K562 (cell line): ENCODE data around the gene ANKRD11. TPM values are rescaled to one million over a fixed set of nuclear protein-coding genes. Genes with fewer than 3 reads are reported as not detected.
A peak's percentile ranks its signal among the peaks of the same experiment; 100 is the strongest.

ENCODE experiments used
- ATAC-seq: fragments of 200-7000 bp; cut with Tn5 transposase; 3 replicates; pipeline ENCODE4 v1.9.1; 2020; ENCODE audit warnings: moderate library complexity
- BruUV-seq: library from RNA; stranded (reverse); fragments of 400-500 nt; replicated peaks from 2 replicates; lab custom pipeline; 2021; lab: Mats Ljungman, UMichigan
- CTCF ChIA-PET: fragments of 300-600 bp; formaldehyde crosslinking; extraction: SDS; loops from one replicate; lab custom pipeline; 2021; ENCODE audit warnings: low intra/inter-chr PET ratio; lab: Yijun Ruan, JAX
- POLR2A ChIA-PET: fragments of 300-600, 350-650 bp; sonication (Branson Sonifier 250); formaldehyde crosslinking; extraction: SDS; loops from one replicate; lab custom pipeline; 2021; ENCODE audit warnings: antibody characterized with exemption, inconsistent platforms; lab: Yijun Ruan, JAX
- DNase-seq, 4 experiments: peaks; one replicate each; pipeline versions ENCODE4 v3.0.0 to v3.0.0-alpha.2; 2011 to 2018; ENCODE audit warnings: low spot score in 3 of 4, mixed read lengths in 3 of 4; ENCODE audit errors: extremely low read depth in 1 of 4
- FAIRE-seq: peaks from 2 replicates; lab custom pipeline; 2011; peaks lifted over from hg19 to GRCh38; lab: Jason Lieb, UNC
- H2AFZ ChIP-seq: 2 replicates; pipeline ENCODE4 v1.6.0; 2011; ENCODE audit warnings: low read depth, low read length, control low read depth, inconsistent platforms
- H3K27ac ChIP-seq: fragments of 200-600 bp; 3 replicates; pipeline ENCODE4 v1.8.0; 2011; ENCODE audit warnings: low read depth, mild to moderate bottlenecking, control low read depth, inconsistent platforms, low read length, moderate library complexity, mixed read lengths; ENCODE audit errors: extremely low read depth
- H3K27me3 ChIP-seq, 2 experiments: fragments of 300-600 bp in 1 of 2; 2 replicates in 1 of 2; 3 replicates in 1 of 2; pipeline versions ENCODE4 v1.6.0 to v1.8.0; 2011; ENCODE audit warnings: inconsistent platforms in 2 of 2, low read length in 2 of 2, mild to moderate bottlenecking in 1 of 2, mixed read lengths in 1 of 2, moderate library complexity in 1 of 2; ENCODE audit not compliant: control insufficient read depth in 2 of 2, insufficient read depth in 2 of 2
- H3K36me3 ChIP-seq: fragments of 300-600 bp; 3 replicates; pipeline ENCODE4 v1.8.0; 2011; ENCODE audit warnings: mild to moderate bottlenecking, low read length, inconsistent platforms; ENCODE audit not compliant: control insufficient read depth, insufficient read depth
- H3K4me1 ChIP-seq, 2 experiments: fragments of 200-600 bp in 1 of 2; replicated peaks in 1 of 2; 2 replicates in 1 of 2; 3 replicates in 1 of 2; pipeline versions ENCODE4 v1.5.1 to v1.8.0; 2011; ENCODE audit warnings: inconsistent platforms in 2 of 2, low read length in 2 of 2, mild to moderate bottlenecking in 1 of 2, mixed read lengths in 1 of 2, moderate library complexity in 1 of 2; ENCODE audit not compliant: control insufficient read depth in 2 of 2, insufficient read depth in 2 of 2
- H3K4me2 ChIP-seq: 2 replicates; pipeline ENCODE4 v1.6.1; 2011; ENCODE audit warnings: low read length, control low read depth, inconsistent platforms, mixed read lengths; ENCODE audit not compliant: insufficient read depth
- H3K4me3 ChIP-seq: fragments of 200-600 bp; sonication (generic), shearing (Covaris generic); 2 replicates; pipeline ENCODE4 v1.5.1; 2016; ENCODE audit warnings: control low read depth, inconsistent platforms
- H3K79me2 ChIP-seq: fragments of 200-600 bp; 3 replicates; pipeline ENCODE4 v1.8.0; 2011; ENCODE audit warnings: low read length, inconsistent platforms; ENCODE audit not compliant: control insufficient read depth, insufficient read depth
- H3K9ac ChIP-seq, 2 experiments: 2 replicates each; pipeline versions ENCODE4 v1.6.0 to v1.6.1; 2011; ENCODE audit warnings: low read depth in 2 of 2, low read length in 2 of 2, control low read depth in 1 of 2, inconsistent platforms in 1 of 2, mild to moderate bottlenecking in 1 of 2, mixed read lengths in 1 of 2; ENCODE audit not compliant: insufficient read depth in 1 of 2
- H3K9me1 ChIP-seq: one replicate; pipeline ENCODE4 v1.6.0; 2011; ENCODE audit warnings: inconsistent platforms, mild to moderate bottlenecking, low read length, moderate library complexity; ENCODE audit not compliant: control insufficient read depth, insufficient read depth
- H3K9me3 ChIP-seq: replicated peaks from 2 replicates; pipeline ENCODE4 v1.5.1; 2011; ENCODE audit warnings: low read depth, low read length, inconsistent platforms; ENCODE audit not compliant: control insufficient read depth, insufficient read depth
- H4K20me1 ChIP-seq: replicated peaks from 2 replicates; pipeline ENCODE4 v1.6.1; 2011; ENCODE audit warnings: low read length, inconsistent platforms, mixed read lengths; ENCODE audit not compliant: control insufficient read depth, insufficient read depth
- PHF20 ChIP-seq: fragments of 450-650 bp; IDR thresholded peaks from 2 replicates; pipeline ENCODE4 v1.6.1; 2018; ENCODE audit not compliant: partially characterized antibody
- PRDM10 ChIP-seq: fragments of 450-650 bp; IDR thresholded peaks from 2 replicates; pipeline ENCODE4 v1.6.1; 2018; ENCODE audit not compliant: partially characterized antibody
- WGBS: fragments of 100-300 bp; shearing (Covaris generic); methylation state at CpG from one replicate; pipeline ENCODE4 v1.1.6; 2016; ENCODE audit warnings: low coverage, mixed read lengths; ENCODE audit not compliant: insufficient coverage; ENCODE audit errors: missing lambda C conversion rate; 5-methylcytosine and 5-hydroxymethylcytosine counted together
- in situ Hi-C: fragments of 300-500 bp; cut with MboI; formaldehyde crosslinking; loops from 4 replicates; pipeline ENCODE4 v1.15.0; 2018; ENCODE audit warnings: inconsistent platforms, mixed read lengths
- intact Hi-C: fragments of 100-400 bp; cut with micrococcal nuclease; formaldehyde crosslinking; loops from 2 replicates; pipeline ENCODE4 v1.14.2; 2022
- polyA plus RNA-seq, 8 experiments: library from polyadenylated mRNA; depleted of rRNA in 4 of 8; stranded (reverse) in 5 of 8; unstranded in 3 of 8; fragments of >200 nt; fragmentation: Nextera tagmentation in 2 of 8; fragmentation: Illumina TruSeq in 1 of 8; extraction: Ambion mirVana in 2 of 8; extraction: Trizol in 1 of 8; gene quantifications; 2 replicates each; pipeline versions ENCODE4 v1.2.1 to v1.2.3, GENCODE V29; 2011 to 2014; ENCODE audit warnings: inconsistent platforms in 1 of 8, missing spikeins in 1 of 8
- total RNA-seq, 7 experiments: library from RNA; depleted of rRNA in 6 of 7; stranded (reverse); fragments of >200 nt in 6 of 7; fragmentation: Illumina TruSeq in 2 of 7; extraction: Trizol in 2 of 7; gene quantifications; 2 replicates each; pipeline versions ENCODE4 v1.2.1 to v1.2.3, GENCODE V29; 2011 to 2021; ENCODE audit warnings: low replicate concordance in 1 of 7

Gene ANKRD11
- total and polyA plus RNA-seq, 9 of the 15 experiments (the other 6 are each of a cell fraction or from before 2014, with no cell fraction given), result 4.7 to 126 (median 31.7) TPM

- H2AFZ ChIP-seq, result no peak overlapping the region
- intact Hi-C loops (no loop called here), in situ Hi-C loops (no loop called here)
- H3K27me3 ChIP-seq, result no peaks in the 10 kb centered on the region
- H3K9me1 ChIP-seq, result peaks cover 20% of the 10 kb centered on the region
- POLR2A ChIA-PET, result no interaction called here
- WGBS, result 82% methylated on average over 4 of the region's 4 CpGs
- no peak overlapping the region for H3K4me2 ChIP-seq
- ATAC-seq, result no peak
- no peak overlapping the region for H3K9ac ChIP-seq
- CTCF ChIA-PET, result no interaction called here
- BruUV-seq, result no TSS peak
- no peak for FAIRE-seq
- H3K4me1 ChIP-seq, result peaks cover 13 to 33% of the 10 kb centered on the region in 2 experiments; a peak in 4 of 5 replicates
- peaks cover 35% of the 10 kb centered on the region; the same call in 2 of the 3 replicates for H3K36me3 ChIP-seq
- no peak overlapping the region for H3K27ac ChIP-seq
- DNase-seq, result no peak
- H3K79me2 ChIP-seq, result peaks cover 100% of the 10 kb centered on the region
- H4K20me1 ChIP-seq, result peaks cover 66% of the 10 kb centered on the region
- H3K9me3 ChIP-seq, result no peaks in the 10 kb centered on the region
- TF ChIP-seq PRDM10 (peak; percentile 16), PHF20 (no peak)
- no peak overlapping the region for H3K4me3 ChIP-seq
Measured at GRCh38 chr16:89347807-89348206, 142.6 kb downstream of the ANKRD11 start.
